HG02852 (cell line): ENCODE results near the gene GDPD4.

Experiments used
- ATAC-seq: cut with Tn5 transposase; IDR thresholded peaks from one replicate; pipeline ENCODE4 v1.9.1; 2021; ENCODE audit warnings: mild to moderate bottlenecking, moderate library complexity; ENCODE audit not compliant: unreplicated experiment

GDPD4 gene

GRCh38 chr11:77206264-77207018 is 95.0 kb downstream of the GDPD4 start:
- ATAC-seq: no peak

GRCh38 chr11:77205467-77206263 is 95.8 kb downstream of the GDPD4 start:
- ATAC-seq: no peak

- no peak for ATAC-seq
Measured at GRCh38 chr11:77204754-77205466, 96.6 kb downstream of the GDPD4 start.

GRCh38 chr11:77203901-77204753 is 97.4 kb downstream of the GDPD4 start:
- no peak for ATAC-seq

DNA sequence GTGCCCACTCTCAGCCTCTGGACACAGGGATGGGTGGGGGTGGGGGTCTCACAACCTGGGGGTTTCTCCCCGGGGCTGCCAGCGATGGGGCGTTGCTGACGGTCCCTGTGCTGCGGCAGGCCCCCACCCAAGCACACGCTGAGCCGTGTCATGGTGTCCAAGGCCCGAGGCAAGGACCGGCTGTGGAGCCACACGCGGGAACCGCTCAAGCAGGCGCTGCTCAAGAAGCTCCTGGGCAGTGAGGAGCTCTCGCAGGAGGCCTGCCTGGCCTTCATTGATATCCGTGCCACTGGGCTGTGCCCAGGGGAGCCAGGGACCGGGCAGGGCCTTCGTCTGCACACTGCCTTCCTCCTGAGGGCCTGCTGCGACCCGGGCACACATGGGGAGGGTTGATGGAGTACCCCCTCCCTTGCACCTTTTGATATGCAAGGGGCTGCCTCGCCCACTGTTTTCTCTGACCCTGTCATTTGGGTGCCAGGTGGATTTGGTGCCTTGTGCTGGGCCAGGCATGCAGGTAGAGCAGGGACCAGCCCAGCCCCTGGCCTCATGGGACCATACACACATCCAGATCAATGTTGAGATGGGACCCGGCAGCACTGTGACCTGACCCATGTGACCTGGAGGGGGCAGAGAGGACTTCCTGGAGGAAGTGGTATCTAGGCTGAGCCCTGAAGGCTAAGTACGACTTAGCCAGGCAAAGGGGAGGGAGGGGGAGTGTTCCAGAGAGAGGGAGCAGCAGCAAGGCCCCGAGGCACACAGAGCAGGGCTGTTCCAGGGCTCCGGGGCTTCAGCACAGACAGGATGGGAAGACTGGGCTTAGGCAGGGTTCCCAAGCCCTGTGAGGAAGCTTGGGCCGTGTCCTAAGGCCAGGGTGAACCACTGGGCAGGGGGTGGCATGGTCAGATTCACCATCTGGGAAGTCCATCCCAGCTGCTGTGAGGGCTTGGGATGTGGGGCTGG is 98.3 kb downstream of the GDPD4 start:
- ATAC-seq: no peak

DNA sequence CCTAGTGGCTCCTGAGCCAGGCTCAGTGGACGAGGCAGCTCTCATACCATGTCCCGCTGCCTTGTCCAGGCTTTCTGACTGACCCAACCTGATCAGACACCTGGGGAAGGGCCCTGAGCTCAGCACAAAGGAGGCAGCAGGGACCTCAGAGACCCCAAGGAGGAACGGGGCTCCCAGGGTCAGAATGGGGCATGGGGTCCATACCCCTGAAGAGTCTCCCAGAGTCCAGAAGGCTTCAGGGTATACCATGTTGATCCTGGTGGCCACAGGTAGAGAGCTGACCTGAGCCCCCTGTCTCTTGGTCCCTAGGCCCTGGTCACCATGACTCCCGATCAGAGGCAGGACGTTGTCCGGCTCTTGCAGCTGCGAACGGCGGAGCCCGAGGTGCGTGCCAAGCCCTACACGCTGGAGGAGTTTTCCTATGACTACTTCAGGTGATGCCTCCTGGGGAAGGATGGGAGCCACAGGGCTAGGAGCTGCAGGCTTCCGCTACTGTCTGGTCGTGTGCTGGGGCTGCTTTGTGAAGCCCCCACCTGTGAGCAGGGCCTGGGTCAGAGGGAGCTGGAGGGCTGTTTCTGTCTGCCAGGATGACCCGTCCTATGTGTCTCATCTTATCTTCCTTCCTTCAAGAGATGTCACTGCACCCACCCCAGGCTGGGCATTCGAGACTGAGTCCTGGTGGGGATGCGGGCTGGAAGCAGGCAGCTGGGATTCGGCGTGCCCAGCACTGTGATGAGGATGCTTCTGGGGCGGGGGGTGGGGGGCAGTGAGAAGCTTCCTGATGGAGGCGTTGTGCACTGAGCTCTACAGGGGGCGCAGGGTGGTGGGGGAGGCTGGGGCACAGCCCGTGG is 99.3 kb downstream of the GDPD4 start:
- no peak for ATAC-seq

DNA sequence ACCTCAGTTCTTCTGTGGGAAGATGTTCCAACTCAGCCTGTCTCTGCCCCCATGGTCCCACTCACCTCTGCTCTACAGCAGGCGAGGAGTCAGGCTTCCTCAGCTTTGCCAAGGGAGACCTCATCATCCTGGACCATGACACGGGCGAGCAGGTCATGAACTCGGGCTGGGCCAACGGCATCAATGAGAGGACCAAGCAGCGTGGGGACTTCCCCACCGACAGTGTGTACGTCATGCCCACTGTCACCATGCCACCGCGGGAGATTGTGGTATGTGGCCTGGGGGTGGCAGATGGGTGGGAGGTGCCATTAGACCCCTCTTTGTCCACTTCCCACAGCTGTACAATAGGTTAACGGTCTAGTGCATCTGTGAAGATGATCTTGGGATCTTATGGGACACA is 100.1 kb downstream of the GDPD4 start:
- ATAC-seq: no peak

DNA sequence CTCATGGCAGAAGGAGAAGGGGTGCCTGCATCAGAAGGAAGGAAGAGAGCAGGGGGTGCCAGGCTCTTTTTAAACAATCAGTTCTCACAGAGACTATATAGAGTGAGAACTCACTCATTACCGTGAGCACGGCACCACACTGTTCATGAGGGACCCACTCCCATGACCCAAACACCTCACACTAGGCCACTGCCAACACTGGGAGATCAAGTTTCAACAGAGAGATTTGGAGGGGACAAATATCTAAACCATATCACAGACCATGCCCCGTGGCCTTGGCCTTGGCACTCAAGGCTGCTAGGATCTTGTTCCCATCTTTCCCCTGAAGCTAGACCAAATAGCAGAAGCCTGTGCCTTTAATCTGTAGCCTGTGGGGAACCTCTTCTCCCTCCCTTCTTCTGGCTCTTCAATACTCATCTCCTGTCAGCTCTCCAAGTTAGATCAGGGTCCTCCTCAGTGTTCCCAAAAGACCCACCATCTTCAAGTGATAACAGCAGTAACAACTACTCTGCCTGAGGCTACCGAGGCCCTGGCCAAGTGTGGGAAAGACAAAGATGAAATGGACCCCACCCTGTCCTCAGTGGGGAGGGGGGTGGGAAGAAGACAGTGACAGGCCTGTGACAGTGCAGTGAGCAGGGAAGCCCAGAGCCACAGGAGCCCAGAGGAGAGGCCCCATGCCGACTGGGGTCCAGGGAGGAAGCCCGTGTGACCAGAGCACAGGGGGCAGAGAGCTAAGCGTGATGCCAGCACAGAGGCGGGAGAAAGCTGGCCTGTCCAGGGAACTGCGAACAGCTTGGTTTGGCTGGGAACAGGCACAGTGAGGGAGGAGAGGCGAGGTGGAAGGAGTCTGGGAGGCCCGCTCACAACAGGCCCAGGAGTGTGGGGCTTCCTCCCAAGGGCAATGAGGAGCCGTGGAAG is 100.9 kb downstream of the GDPD4 start:
- ATAC-seq: no peak

DNA sequence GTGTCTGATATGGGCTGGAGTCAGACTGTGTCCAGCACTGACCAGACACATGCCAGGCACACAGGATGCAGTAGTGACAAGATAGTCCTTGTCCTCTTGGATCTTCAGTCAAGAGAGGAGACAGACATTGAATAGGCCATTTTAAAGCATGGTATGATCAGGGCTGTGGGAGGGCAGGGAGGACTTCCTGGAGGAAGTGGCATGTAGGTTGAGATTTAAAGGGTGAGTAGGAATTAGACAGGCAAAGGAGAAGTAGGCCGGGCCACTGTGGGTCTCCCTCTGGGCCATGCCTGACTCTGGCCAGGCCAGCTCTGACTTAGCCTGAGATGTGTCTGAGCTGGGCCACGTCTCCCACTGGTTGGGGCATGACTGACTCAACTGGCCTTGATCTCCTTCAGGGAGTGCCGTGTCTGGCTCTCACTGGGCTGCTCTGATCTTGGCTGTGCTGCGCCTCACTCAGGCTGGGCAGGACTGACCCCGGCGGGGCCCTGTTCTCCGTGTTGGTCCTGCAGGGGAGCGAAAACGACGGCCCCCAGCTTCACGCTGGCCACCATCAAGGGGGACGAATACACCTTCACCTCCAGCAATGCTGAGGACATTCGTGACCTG is 102.2 kb downstream of the GDPD4 start:
- ATAC-seq: no peak

DNA sequence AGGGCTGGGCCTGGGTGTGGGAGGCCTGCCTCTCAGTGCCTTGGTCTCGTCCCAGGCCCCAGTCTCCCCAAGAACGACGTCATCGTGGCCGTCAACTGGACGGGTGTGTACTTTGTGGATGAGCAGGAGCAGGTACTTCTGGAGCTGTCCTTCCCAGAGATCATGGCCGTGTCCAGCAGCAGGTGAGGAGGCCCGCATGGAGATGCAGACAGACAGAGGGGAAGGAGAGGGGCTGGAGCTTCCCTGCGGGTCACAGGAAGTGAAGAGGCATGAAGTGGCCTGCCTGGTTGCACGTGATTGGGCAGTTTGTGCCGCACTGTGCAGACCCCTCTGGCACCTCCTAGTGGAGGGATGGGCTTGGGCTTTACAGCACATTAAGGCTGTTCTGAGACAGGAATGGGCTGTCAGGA is 103.0 kb downstream of the GDPD4 start:
- no peak for ATAC-seq

- no peak for ATAC-seq
Measured at GRCh38 chr11:77197626-77198320, 103.7 kb downstream of the GDPD4 start.

GRCh38 chr11:77196961-77197360 is 104.5 kb downstream of the GDPD4 start:
- no peak for ATAC-seq

- no peak for ATAC-seq
Measured at GRCh38 chr11:77195071-77195755, 106.3 kb downstream of the GDPD4 start.

DNA sequence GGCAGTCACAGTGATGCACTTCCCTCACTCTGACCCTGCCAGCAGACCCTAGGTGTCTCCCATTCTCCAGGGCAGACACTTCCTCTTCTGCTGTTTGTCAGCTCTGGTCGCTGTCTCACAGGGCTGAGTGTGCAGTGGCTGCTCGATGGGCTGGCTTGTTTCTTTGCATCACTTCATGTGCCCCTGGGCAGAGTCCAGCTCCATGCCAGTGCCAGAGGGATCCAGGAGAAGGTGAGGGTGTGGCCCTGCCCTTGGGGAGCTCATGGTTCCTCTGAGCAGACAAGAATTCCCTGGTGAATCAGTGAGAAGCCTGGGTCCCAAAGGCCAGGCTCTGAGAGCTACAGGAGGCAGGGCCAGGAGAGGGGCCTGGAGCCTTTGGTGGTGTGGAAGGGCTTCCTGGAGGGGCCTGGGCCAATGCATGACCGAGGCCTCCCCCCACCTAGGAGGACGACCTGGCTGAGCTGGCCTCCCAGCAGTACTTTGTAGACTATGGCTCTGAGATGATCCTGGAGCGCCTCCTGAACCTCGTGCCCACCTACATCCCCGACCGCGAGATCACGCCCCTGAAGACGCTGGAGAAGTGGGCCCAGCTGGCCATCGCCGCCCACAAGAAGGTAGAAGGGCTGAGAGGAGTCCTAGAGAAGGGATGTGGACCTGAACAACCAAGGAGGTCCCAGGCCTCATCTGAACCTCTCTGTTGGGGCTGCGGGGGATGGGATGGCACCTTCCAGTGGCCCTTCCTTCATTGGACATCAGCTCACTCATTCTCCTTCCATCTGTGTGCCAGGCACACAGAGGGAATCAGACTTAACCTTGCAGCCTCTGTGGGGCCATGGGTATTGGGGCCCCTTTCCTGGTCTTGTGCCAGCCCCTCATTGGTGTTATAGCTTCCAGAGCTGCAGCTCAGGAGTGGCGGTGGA is 107.3 kb downstream of the GDPD4 start:
- no peak for ATAC-seq

GRCh38 chr11:77193167-77193566 is 108.3 kb downstream of the GDPD4 start:
- no peak for ATAC-seq
